Calu3 (cell line): ENCODE measurements around the gene ARHGEF4. TPM values are rescaled to one million over a fixed set of nuclear protein-coding genes. Genes with fewer than 3 reads are reported as not detected.
A peak's percentile ranks its signal among the peaks of the same experiment; 100 is the strongest.

ENCODE experiments used
- BruUV-seq: library from RNA; stranded (reverse); fragments of 400-500 nt; replicated peaks from 2 replicates; lab custom pipeline; 2021; lab: Mats Ljungman, UMichigan
- CTCF ChIA-PET: fragments of 300-600 bp; sonication (Branson Sonifier 250); formaldehyde crosslinking; loops from one replicate; lab custom pipeline; 2022; ENCODE audit warnings: antibody characterized with exemption; lab: Charles Lee
- DNase-seq: peaks from one replicate; pipeline ENCODE4 v3.0.0; 2022
- H3K27ac Mint-ChIP-seq: one replicate; pipeline ENCODE4 v1.8.0; 2022; ENCODE audit warnings: mixed read lengths; ENCODE audit not compliant: unreplicated experiment
- H3K27me3 Mint-ChIP-seq: one replicate; pipeline ENCODE4 v1.8.0; 2022; ENCODE audit warnings: mixed read lengths; ENCODE audit not compliant: unreplicated experiment
- H3K36me3 Mint-ChIP-seq: one replicate; pipeline ENCODE4 v1.8.0; 2022; ENCODE audit warnings: mild to moderate bottlenecking, moderate library complexity, mixed read lengths; ENCODE audit not compliant: insufficient read depth, unreplicated experiment
- H3K4me1 Mint-ChIP-seq: one replicate; pipeline ENCODE4 v1.8.0; 2022; ENCODE audit warnings: mild to moderate bottlenecking, low read depth, mixed read lengths; ENCODE audit not compliant: unreplicated experiment
- H3K4me3 Mint-ChIP-seq: one replicate; pipeline ENCODE4 v1.8.0; 2022; ENCODE audit warnings: mild to moderate bottlenecking, low read depth, moderate library complexity, mixed read lengths; ENCODE audit not compliant: unreplicated experiment
- H3K9me3 Mint-ChIP-seq: one replicate; pipeline ENCODE4 v1.8.0; 2022; ENCODE audit warnings: low read depth, mixed read lengths; ENCODE audit not compliant: unreplicated experiment
- CTCF ChIP-seq: fragments of 200-600 bp; IDR thresholded peaks from one replicate; pipeline ENCODE4 v1.8.0; 2022; ENCODE audit warnings: antibody characterized with exemption; ENCODE audit not compliant: unreplicated experiment
- intact Hi-C: fragments of 100-400 bp; cut with micrococcal nuclease; formaldehyde crosslinking; loops from one replicate; pipeline ENCODE4 v1.10.0; 2022; ENCODE audit not compliant: unreplicated experiment
- total RNA-seq: library from RNA; stranded (reverse); gene quantifications from 2 replicates; pipeline ENCODE4 v1.2.3, GENCODE V29; 2022

Gene ARHGEF4
- total RNA-seq, 1 experiment from 2014 or later = 8.8 TPM

- Mint-ChIP-seq H3K36me3 (peaks cover 9% of the 10 kb centered on the region), H3K9me3 (no peaks in the 10 kb centered on the region)
Observed at GRCh38 chr2:130806370-130806769, 30.3 kb upstream of the ARHGEF4 start.

GRCh38 chr2:130807659-130808385, 28.9 kb upstream of the ARHGEF4 start:
- Mint-ChIP-seq H3K4me3 (no peak overlapping the region), H3K36me3 (peaks cover 9% of the 10 kb centered on the region), H3K4me1 (peaks cover 21% of the 10 kb centered on the region), H3K9me3 (no peaks in the 10 kb centered on the region), H3K27ac (no peak overlapping the region), H3K27me3 (no peaks in the 10 kb centered on the region)
- intact Hi-C loops = no loop called here
- no peak for TF ChIP-seq CTCF
- CTCF ChIA-PET = interaction anchor here (0.6 kb wide), 1 partner anchor 14 kb away, joined by 3 read pairs; no protein-coding TSS in a partner anchor
- DNase-seq = no peak
- no TSS peak for BruUV-seq

More at GRCh38 chr2:130806370-130806769, 30.3 kb upstream of the ARHGEF4 start:
- Mint-ChIP-seq H3K27ac (no peak overlapping the region), H3K4me3 (no peak overlapping the region), H3K27me3 (no peaks in the 10 kb centered on the region), H3K4me1 (peaks cover 21% of the 10 kb centered on the region)
- DNase-seq = no peak
- CTCF ChIA-PET = interaction anchor here (0.7 kb wide), 1 partner anchor 15 kb away, joined by 6 read pairs; no protein-coding TSS in a partner anchor
- no TSS peak for BruUV-seq
- intact Hi-C loops = no loop called here
- TF ChIP-seq CTCF = no peak

- Mint-ChIP-seq H3K4me1 (peaks cover 21% of the 10 kb centered on the region), H3K36me3 (peaks cover 9% of the 10 kb centered on the region), H3K4me3 (no peak overlapping the region), H3K27ac (peak overlapping the region; percentile 53), H3K27me3 (no peaks in the 10 kb centered on the region), H3K9me3 (no peaks in the 10 kb centered on the region)
- intact Hi-C loops = no loop called here
- CTCF ChIA-PET = interaction anchor here (0.8 kb wide), 1 partner anchor 684 kb away, joined by 3 read pairs; no protein-coding TSS in a partner anchor
- no peak for TF ChIP-seq CTCF
- DNase-seq = peak; percentile 48
- no TSS peak for BruUV-seq
Observed at GRCh38 chr2:130808482-130809268, 28.0 kb upstream of the ARHGEF4 start.

- no peak for TF ChIP-seq CTCF
- Mint-ChIP-seq H3K36me3 (peaks cover 9% of the 10 kb centered on the region), H3K9me3 (no peaks in the 10 kb centered on the region), H3K4me1 (peaks cover 21% of the 10 kb centered on the region), H3K4me3 (no peak overlapping the region), H3K27me3 (no peaks in the 10 kb centered on the region), H3K27ac (no peak overlapping the region)
- intact Hi-C loops = no loop called here
- CTCF ChIA-PET = no interaction called here
- no peak for DNase-seq
- BruUV-seq = no TSS peak
Observed at GRCh38 chr2:130810490-130810889, 26.2 kb upstream of the ARHGEF4 start.
